Fibroblast of mammary gland (primary cell): ENCODE results near the gene CCK.

Source experiments
- DNase-seq: peaks from one replicate; pipeline ENCODE4 v3.0.0-alpha.2; 2010; ENCODE audit warnings: low read depth
- H3K4me3 ChIP-seq: 2 replicates; pipeline ENCODE4 v1.5.1; 2011; ENCODE audit warnings: low read depth, mild to moderate bottlenecking, low read length, moderate library complexity; ENCODE audit not compliant: control insufficient read depth
- CTCF ChIP-seq: conservative IDR thresholded peaks from 2 replicates; pipeline ENCODE4 v1.5.1; 2011; ENCODE audit warnings: low read depth, low read length, inconsistent platforms; ENCODE audit not compliant: control insufficient read depth, insufficient read depth

The CCK gene

GRCh38 chr3:42220436-42221121 is 45.4 kb downstream of the CCK start:
- DNase-seq, result no peak
- TF ChIP-seq CTCF, result no peak
- H3K4me3 ChIP-seq, result no peak overlapping the region

GRCh38 chr3:42216931-42217333 is 49.1 kb downstream of the CCK start:
- no peak for TF ChIP-seq CTCF
- no peak overlapping the region for H3K4me3 ChIP-seq
- peak; percentile 38 for DNase-seq

GRCh38 chr3:42216302-42216701 is 49.7 kb downstream of the CCK start:
- no peak overlapping the region for H3K4me3 ChIP-seq
- no peak for TF ChIP-seq CTCF
- no peak for DNase-seq

- H3K4me3 ChIP-seq, result no peak overlapping the region
- DNase-seq, result peak; percentile 39
- TF ChIP-seq CTCF, result no peak
Observed at GRCh38 chr3:42214565-42215283, 51.3 kb downstream of the CCK start.

- no peak for DNase-seq
Observed at GRCh38 chr3:42214064-42214463, 51.9 kb downstream of the CCK start.

GRCh38 chr3:42213417-42213816 is 52.6 kb downstream of the CCK start:
- no peak for TF ChIP-seq CTCF
- H3K4me3 ChIP-seq, result no peak overlapping the region
- DNase-seq, result no peak

More at GRCh38 chr3:42214064-42214463, 51.9 kb downstream of the CCK start:
- no peak overlapping the region for H3K4me3 ChIP-seq
- TF ChIP-seq CTCF, result no peak
